Progenitor cell of endocrine pancreas (in vitro differentiated cells): ENCODE data around the gene SHC3. TPM values are rescaled to one million over a fixed set of nuclear protein-coding genes. Genes with fewer than 3 reads are reported as not detected.

ENCODE experiments used
- DNase-seq: peaks from one replicate; pipeline ENCODE4 v3.0.0; 2021; ENCODE audit warnings: low spot score; ENCODE audit not compliant: unreplicated experiment
- H3K27ac Mint-ChIP-seq: 2 replicates; pipeline ENCODE4 v1.8.0; 2021; ENCODE audit warnings: mild to moderate bottlenecking, moderate library complexity, mixed read lengths
- H3K27me3 Mint-ChIP-seq: 2 replicates; pipeline ENCODE4 v1.8.0; 2021; ENCODE audit warnings: mixed read lengths
- H3K36me3 Mint-ChIP-seq: 2 replicates; pipeline ENCODE4 v1.8.0; 2022; ENCODE audit warnings: mixed read lengths; ENCODE audit not compliant: insufficient read depth
- H3K4me1 Mint-ChIP-seq: 2 replicates; pipeline ENCODE4 v1.8.0; 2021; ENCODE audit warnings: low read depth, mixed read lengths
- H3K4me3 Mint-ChIP-seq: 2 replicates; pipeline ENCODE4 v1.8.0; 2021; ENCODE audit warnings: low read depth, mild to moderate bottlenecking, moderate library complexity, mixed read lengths
- H3K9me3 Mint-ChIP-seq: 2 replicates; pipeline ENCODE4 v1.8.0; 2021; ENCODE audit warnings: low read depth, mixed read lengths
- total RNA-seq: library from RNA; stranded (reverse); gene quantifications from 2 replicates; pipeline ENCODE4 v1.2.1, GENCODE V29; 2021
- TF ChIP-seq, protein P1 (sequence below): fragments of 200-600 bp; sonication (generic); IDR thresholded peaks from one replicate; pipeline ENCODE4 v1.5.0; 2021; ENCODE audit warnings: antibody characterized with exemption, mild to moderate bottlenecking; ENCODE audit not compliant: unreplicated experiment

SHC3 gene
- total RNA-seq, 1 donor from 2014 or later, result 1.3 TPM

GRCh38 chr9:89172398-89172797, 6.2 kb downstream of the SHC3 start:
- H3K9me3 Mint-ChIP-seq, result no peaks in the 10 kb centered on the region
- H3K4me3 Mint-ChIP-seq, result no peak overlapping the region
- H3K27me3 Mint-ChIP-seq, result peaks cover 43% of the 10 kb centered on the region
- no peaks in the 10 kb centered on the region for H3K4me1 Mint-ChIP-seq
- H3K36me3 Mint-ChIP-seq, result no peaks in the 10 kb centered on the region
- no peak for DNase-seq
- TF ChIP-seq, protein P1, sequence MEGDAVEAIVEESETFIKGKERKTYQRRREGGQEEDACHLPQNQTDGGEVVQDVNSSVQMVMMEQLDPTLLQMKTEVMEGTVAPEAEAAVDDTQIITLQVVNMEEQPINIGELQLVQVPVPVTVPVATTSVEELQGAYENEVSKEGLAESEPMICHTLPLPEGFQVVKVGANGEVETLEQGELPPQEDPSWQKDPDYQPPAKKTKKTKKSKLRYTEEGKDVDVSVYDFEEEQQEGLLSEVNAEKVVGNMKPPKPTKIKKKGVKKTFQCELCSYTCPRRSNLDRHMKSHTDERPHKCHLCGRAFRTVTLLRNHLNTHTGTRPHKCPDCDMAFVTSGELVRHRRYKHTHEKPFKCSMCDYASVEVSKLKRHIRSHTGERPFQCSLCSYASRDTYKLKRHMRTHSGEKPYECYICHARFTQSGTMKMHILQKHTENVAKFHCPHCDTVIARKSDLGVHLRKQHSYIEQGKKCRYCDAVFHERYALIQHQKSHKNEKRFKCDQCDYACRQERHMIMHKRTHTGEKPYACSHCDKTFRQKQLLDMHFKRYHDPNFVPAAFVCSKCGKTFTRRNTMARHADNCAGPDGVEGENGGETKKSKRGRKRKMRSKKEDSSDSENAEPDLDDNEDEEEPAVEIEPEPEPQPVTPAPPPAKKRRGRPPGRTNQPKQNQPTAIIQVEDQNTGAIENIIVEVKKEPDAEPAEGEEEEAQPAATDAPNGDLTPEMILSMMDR, result no peak
- H3K27ac Mint-ChIP-seq, result no peak overlapping the region

DNA sequence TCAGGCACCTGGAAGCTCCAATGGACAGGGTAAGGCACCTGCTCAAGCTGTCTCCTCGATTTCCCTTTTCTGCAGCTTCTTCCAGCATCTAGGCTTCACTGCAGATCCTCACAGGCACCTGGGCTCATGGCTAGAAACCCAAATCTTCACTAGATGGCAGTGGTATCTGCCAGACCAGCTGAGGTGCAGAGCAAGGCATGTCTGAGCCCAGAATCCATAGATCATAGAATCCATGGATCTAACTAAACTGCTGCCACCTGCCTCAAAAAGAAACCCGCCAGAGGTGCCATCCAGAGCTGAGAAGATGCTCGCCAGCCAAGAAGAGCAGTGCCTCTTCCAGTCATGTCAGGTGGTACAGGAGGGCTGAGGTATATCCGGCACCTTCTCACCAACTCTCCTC, 6.9 kb downstream of the SHC3 start:
- H3K4me3 Mint-ChIP-seq, result no peak overlapping the region
- H3K9me3 Mint-ChIP-seq, result no peaks in the 10 kb centered on the region
- H3K4me1 Mint-ChIP-seq, result no peaks in the 10 kb centered on the region
- H3K27me3 Mint-ChIP-seq, result peaks cover 36% of the 10 kb centered on the region
- no peak overlapping the region for H3K27ac Mint-ChIP-seq
- TF ChIP-seq, protein P1, result no peak
- H3K36me3 Mint-ChIP-seq, result no peaks in the 10 kb centered on the region
- no peak for DNase-seq

- Mint-ChIP-seq H3K36me3 (no peaks in the 10 kb centered on the region), H3K27ac (no peak overlapping the region), H3K27me3 (peaks cover 32% of the 10 kb centered on the region), H3K4me3 (no peak overlapping the region), H3K9me3 (no peaks in the 10 kb centered on the region), H3K4me1 (no peaks in the 10 kb centered on the region)
- TF ChIP-seq, protein P1, result no peak
- no peak for DNase-seq
Observed at GRCh38 chr9:89171231-89171630, 7.4 kb downstream of the SHC3 start.

DNA sequence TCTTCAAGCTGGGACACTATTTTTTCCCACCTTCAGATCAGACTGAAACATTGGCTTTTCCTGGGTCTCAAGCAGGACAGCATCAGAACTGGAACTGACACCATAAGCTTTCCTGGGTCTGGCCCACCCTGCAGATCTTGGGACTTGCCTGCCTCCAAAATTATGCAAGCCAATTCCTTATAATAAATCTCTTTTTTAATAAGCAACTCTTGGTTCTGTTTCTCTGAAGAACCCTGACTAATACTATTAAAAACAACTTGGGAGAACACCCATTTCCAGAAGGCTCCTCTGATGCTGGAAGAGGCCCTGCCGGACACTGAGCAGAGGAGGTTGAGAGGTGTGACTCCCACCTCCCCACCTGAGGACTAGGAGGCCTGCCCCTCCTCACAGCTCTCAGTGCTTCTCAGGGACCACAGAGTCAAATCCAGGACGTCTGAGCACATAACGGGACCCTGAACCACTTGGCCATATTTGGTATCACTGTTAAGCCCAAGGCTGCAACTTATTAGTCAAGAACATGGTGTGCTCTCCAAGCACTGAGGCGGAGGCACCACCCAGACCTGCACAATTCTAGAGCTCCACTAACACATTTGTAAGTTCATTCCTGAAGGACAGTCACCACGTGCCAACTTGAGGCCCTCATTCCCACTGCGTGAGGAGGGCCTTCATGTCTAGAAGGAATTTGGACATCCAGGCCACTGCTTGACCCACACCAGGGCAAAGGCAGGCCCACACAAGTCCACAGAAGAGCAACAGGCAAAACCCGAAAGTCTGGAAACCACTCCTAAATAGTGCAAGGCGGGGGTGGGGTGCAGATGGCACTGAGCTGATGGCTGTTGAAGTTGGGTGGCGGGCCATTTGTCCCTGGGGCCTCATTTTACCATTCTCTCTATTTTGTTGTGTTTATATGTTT, 9.5 kb downstream of the SHC3 start:
- Mint-ChIP-seq H3K4me1 (no peaks in the 10 kb centered on the region), H3K27me3 (peaks cover 16% of the 10 kb centered on the region), H3K9me3 (no peaks in the 10 kb centered on the region), H3K4me3 (no peak overlapping the region), H3K27ac (no peak overlapping the region), H3K36me3 (no peaks in the 10 kb centered on the region)
- TF ChIP-seq, protein P1, result no peak
- DNase-seq, result no peak

DNA sequence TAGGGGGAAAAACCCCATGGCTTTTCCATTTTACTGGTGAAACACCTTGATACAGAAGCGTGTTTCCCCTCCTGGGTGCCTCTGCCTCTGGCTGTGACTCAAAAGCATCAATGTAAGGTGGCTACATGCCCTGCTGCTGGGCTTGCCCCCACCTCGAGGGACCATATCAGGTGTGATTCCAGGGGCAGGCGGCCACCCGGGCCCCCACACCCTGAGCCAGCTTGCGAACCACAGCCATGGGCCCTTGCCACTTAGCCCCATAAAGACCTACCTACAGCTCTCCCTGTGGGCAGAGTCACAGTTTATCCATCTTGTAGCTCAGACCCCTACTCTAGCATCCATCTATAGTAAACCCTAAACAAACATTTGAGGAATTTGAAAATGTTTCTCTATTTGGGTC, 10.8 kb downstream of the SHC3 start:
- Mint-ChIP-seq H3K9me3 (no peaks in the 10 kb centered on the region), H3K4me3 (no peak overlapping the region), H3K36me3 (no peaks in the 10 kb centered on the region), H3K4me1 (no peaks in the 10 kb centered on the region), H3K27me3 (peaks cover 12% of the 10 kb centered on the region), H3K27ac (no peak overlapping the region)
- DNase-seq, result no peak
- TF ChIP-seq, protein P1, result no peak
